GM23338 (cell line): Measurements from ENCODE around the gene WNK2. TPM values are rescaled to one million over a fixed set of nuclear protein-coding genes. Genes with fewer than 3 reads are reported as not detected.

Source experiments
- ATAC-seq: fragments of 200-7000 bp; cut with Tn5 transposase; 3 replicates; pipeline ENCODE4 v1.9.1; 2020
- DNase-seq: peaks from one replicate; pipeline ENCODE4 v3.0.0-alpha.2; 2015; ENCODE audit warnings: low spot score
- H2AFZ ChIP-seq: fragments of 200-600 bp; sonication (generic); 2 replicates; pipeline ENCODE4 v1.8.0; 2016; ENCODE audit warnings: antibody characterized with exemption, mild to moderate bottlenecking, moderate library complexity
- H3F3A ChIP-seq: fragments of 200-600 bp; sonication (generic); replicated peaks from 2 replicates; pipeline ENCODE4 v1.8.0; 2017; ENCODE audit warnings: antibody characterized with exemption, mixed run types, low read depth
- H3K27ac ChIP-seq: fragments of 200-600 bp; sonication (generic); 2 replicates; pipeline ENCODE4 v1.6.1; 2016; ENCODE audit warnings: low read depth
- H3K27me3 ChIP-seq: fragments of 200-600 bp; sonication (generic); 2 replicates; pipeline ENCODE4 v1.8.0; 2016; ENCODE audit warnings: mild to moderate bottlenecking, mixed run types, moderate library complexity; ENCODE audit not compliant: insufficient read depth
- H3K36me3 ChIP-seq: fragments of 200-600 bp; sonication (generic); 2 replicates; pipeline ENCODE4 v1.8.0; 2016; ENCODE audit warnings: mild to moderate bottlenecking; ENCODE audit not compliant: insufficient read depth
- H3K4me1 ChIP-seq: fragments of 200-600 bp; sonication (generic); 2 replicates; pipeline ENCODE4 v1.8.0; 2016; ENCODE audit warnings: mild to moderate bottlenecking, moderate library complexity; ENCODE audit not compliant: insufficient read depth
- H3K4me2 ChIP-seq: fragments of 200-600 bp; sonication (generic); 2 replicates; pipeline ENCODE4 v1.7.1; 2017; ENCODE audit warnings: mixed run types
- H3K4me3 ChIP-seq: fragments of 200-600 bp; sonication (generic); 2 replicates; pipeline ENCODE4 v1.6.1; 2016; ENCODE audit warnings: mixed run types
- H3K79me2 ChIP-seq: fragments of 200-600 bp; sonication (generic); replicated peaks from 2 replicates; pipeline ENCODE4 v1.8.0; 2017; ENCODE audit warnings: mild to moderate bottlenecking; ENCODE audit not compliant: insufficient read depth
- H3K9me2 ChIP-seq: fragments of 200-600 bp; sonication (generic); 2 replicates; pipeline ENCODE4 v1.8.0; 2017; ENCODE audit not compliant: insufficient read depth
- H4K20me1 ChIP-seq: fragments of 200-600 bp; sonication (generic); replicated peaks from 2 replicates; pipeline ENCODE4 v1.8.0; 2017; ENCODE audit warnings: mild to moderate bottlenecking; ENCODE audit not compliant: insufficient read depth
- H3K27ac Mint-ChIP-seq: 2 replicates; pipeline ENCODE4 v1.8.0; 2020; ENCODE audit warnings: inconsistent platforms, mild to moderate bottlenecking, moderate library complexity, mixed read lengths
- H3K27me3 Mint-ChIP-seq: 3 replicates; pipeline ENCODE4 v1.8.0; 2022; ENCODE audit warnings: low read depth, mild to moderate bottlenecking, moderate library complexity, mixed read lengths, inconsistent platforms; ENCODE audit not compliant: insufficient read depth, poor library complexity
- H3K36me3 Mint-ChIP-seq: 3 replicates; pipeline ENCODE4 v1.8.0; 2021; ENCODE audit warnings: low read depth, mild to moderate bottlenecking, inconsistent platforms, moderate library complexity, mixed read lengths
- H3K4me1 Mint-ChIP-seq: 3 replicates; pipeline ENCODE4 v1.8.0; 2020; ENCODE audit warnings: mild to moderate bottlenecking, inconsistent platforms, mixed read lengths
- H3K4me3 Mint-ChIP-seq: 3 replicates; pipeline ENCODE4 v1.8.0; 2021; ENCODE audit warnings: moderate library complexity, mild to moderate bottlenecking, inconsistent platforms, mixed read lengths
- H3K9me3 Mint-ChIP-seq: 3 replicates; pipeline ENCODE4 v1.8.0; 2020; ENCODE audit warnings: moderate library complexity, mild to moderate bottlenecking, inconsistent platforms, mixed read lengths
- CREB1 ChIP-seq: fragments of 250-450 bp; sonication (Bioruptor Pico); IDR thresholded peaks from 2 replicates; pipeline ENCODE4 v1.5.0; 2020; ENCODE audit warnings: low read depth, mild to moderate bottlenecking, moderate library complexity
- CTCF ChIP-seq, 2 experiments: fragments of 200-600 bp in 1 of 2; sonication (generic) in 1 of 2; conservative IDR thresholded peaks; 2 replicates each; pipeline versions ENCODE4 v1.5.1 to v1.6.1; 2016 to 2017; ENCODE audit warnings: antibody characterized with exemption in 2 of 2, low read depth in 2 of 2, mild to moderate bottlenecking in 2 of 2, moderate library complexity in 1 of 2
- ETS1 ChIP-seq: IDR thresholded peaks from 2 replicates; pipeline ENCODE4 v1.6.1; 2016; ENCODE audit warnings: antibody characterized with exemption
- EZH2 ChIP-seq: fragments of 200-600 bp; sonication (generic); IDR thresholded peaks from one replicate; pipeline ENCODE4 v1.8.0; 2017; ENCODE audit warnings: antibody characterized with exemption, mild to moderate bottlenecking, low read depth; ENCODE audit not compliant: unreplicated experiment
- EZH2phosphoT487 ChIP-seq: fragments of 200-600 bp; sonication (generic); IDR thresholded peaks from one replicate; pipeline ENCODE4 v1.8.1; 2018; ENCODE audit warnings: antibody characterized with exemption; ENCODE audit not compliant: unreplicated experiment
- NANOG ChIP-seq: IDR thresholded peaks from 2 replicates; pipeline ENCODE4 v1.6.1; 2016; ENCODE audit warnings: antibody characterized with exemption, borderline replicate concordance
- POLR2AphosphoS5 ChIP-seq: IDR thresholded peaks from 2 replicates; pipeline ENCODE4 v1.6.1; 2016; ENCODE audit warnings: antibody characterized with exemption, low read depth
- REST ChIP-seq: IDR thresholded peaks from one replicate; pipeline ENCODE4 v1.6.1; 2018; ENCODE audit warnings: antibody characterized with exemption; ENCODE audit not compliant: unreplicated experiment
- STAT1 ChIP-seq: IDR thresholded peaks from one replicate; pipeline ENCODE4 v1.6.1; 2016; ENCODE audit warnings: antibody characterized with exemption; ENCODE audit not compliant: unreplicated experiment
- ZNF331 ChIP-seq: fragments of 250-450 bp; sonication (Bioruptor Pico); IDR thresholded peaks from 2 replicates; pipeline ENCODE4 v1.5.0; 2020; ENCODE audit warnings: low read depth, mild to moderate bottlenecking, moderate library complexity
- long read RNA-seq: library from polyadenylated mRNA; unstranded; transcript quantifications from one replicate; pipeline ENCODE4 v2.0.0, GENCODE V29; 2020; ENCODE audit not compliant: unreplicated experiment
- polyA plus RNA-seq: library from polyadenylated mRNA; unstranded; fragments of >200 nt; fragmentation: Nextera tagmentation; extraction: Ambion mirVana; gene quantifications from 2 replicates; pipeline ENCODE4 v1.2.1, GENCODE V29; 2016
- total RNA-seq: library from RNA; depleted of rRNA; stranded (reverse); fragments of >200 nt; shearing (Covaris generic); gene quantifications from 2 replicates; pipeline ENCODE4 v1.2.3, GENCODE V29; 2014; rRNA removed

The WNK2 gene
- 93.4 and 102 TPM in 2 replicates for total RNA-seq
- 56.4 and 61.7 TPM in 2 replicates for polyA plus RNA-seq
- long read RNA-seq, partial matches to known transcripts, result 4 of 9 reads
- long read RNA-seq, other reads (novel, unspliced or antisense), result 4 of 9 reads

- peaks cover 29% of the 10 kb centered on the region for H3K27me3 ChIP-seq
- DNase-seq (peak; percentile 64), ATAC-seq (peak; percentile 57)
- peak within 1 kb of the TSS; percentile 97 for H2AFZ ChIP-seq
- peaks cover 29% of the 10 kb centered on the region for H3K79me2 ChIP-seq
- H4K20me1 ChIP-seq, result peaks cover 12% of the 10 kb centered on the region
- peak within 1 kb of the TSS; percentile 74 for H3K4me3 ChIP-seq
- H3K9me2 ChIP-seq, result no peaks in the 10 kb centered on the region
- H3K4me1 Mint-ChIP-seq, result peaks cover 31% of the 10 kb centered on the region
- peaks cover 23% of the 10 kb centered on the region for H3K27me3 Mint-ChIP-seq
- no peak within 1 kb of the TSS for H3K27ac Mint-ChIP-seq
- TF ChIP-seq CREB1 (CRISPR knock-in tag) (no peak), POLR2AphosphoS5 (peak; percentile 46; the same call in 1 of the 2 replicates)
- no peaks in the 10 kb centered on the region; the same call in 2 of the 3 replicates for H3K9me3 Mint-ChIP-seq
- H3K4me3 Mint-ChIP-seq, result peak within 1 kb of the TSS; percentile 74
- no peaks in the 10 kb centered on the region for H3K36me3 ChIP-seq
- peak within 1 kb of the TSS; percentile 90 for H3K4me2 ChIP-seq
- no peaks in the 10 kb centered on the region for H3F3A ChIP-seq
- H3K27ac ChIP-seq, result no peak within 1 kb of the TSS
- peaks cover 8% of the 10 kb centered on the region; the same call in 1 of the 2 replicates for H3K4me1 ChIP-seq
- H3K36me3 Mint-ChIP-seq, result no peaks in the 10 kb centered on the region; the same call in 2 of the 3 replicates
These were observed at the start of gene WNK2 for GRCh38 chr9:93183663-93184431. TSS of gene WNK2 (plus strand) at chr9:93184139. CDS start at chr9:93184930, 791 bp downstream.

- peaks cover 28% of the 10 kb centered on the region for H3K4me1 Mint-ChIP-seq
- Histone ChIP-seq H3K27ac (no peak overlapping the region), H4K20me1 (0 out of 2 replicates have a peak, but pooled peaks cover 8% of the 10 kb centered on the region), H2AFZ (peak overlapping the region; percentile 98), H3K36me3 (no peaks in the 10 kb centered on the region), H3K79me2 (0 out of 2 replicates have a peak, but pooled peaks cover 6% of the 10 kb centered on the region), H3K27me3 (peaks cover 9% of the 10 kb centered on the region), H3F3A (no peaks in the 10 kb centered on the region), H3K4me3 (peak overlapping the region; percentile 87), H3K9me2 (no peaks in the 10 kb centered on the region), H3K4me2 (peak overlapping the region; percentile 93), H3K4me1 (peaks cover 12% of the 10 kb centered on the region)
- DNase-seq (no peak), ATAC-seq (peak; percentile 4; the same call in 2 of the 3 replicates)
- peaks cover 21% of the 10 kb centered on the region for H3K27me3 Mint-ChIP-seq
- peak overlapping the region; percentile 74 for H3K4me3 Mint-ChIP-seq
- no peaks in the 10 kb centered on the region; the same call in 2 of the 3 replicates for H3K36me3 Mint-ChIP-seq
- no peaks in the 10 kb centered on the region for H3K9me3 Mint-ChIP-seq
- H3K27ac Mint-ChIP-seq, result no peak overlapping the region
- TF ChIP-seq EZH2phosphoT487 (no peak), CTCF (conservative IDR thresholded peaks at IDR 0.05; ENCODE audit: low read depth in 2 of 2) (no peak), ETS1 (no peak), STAT1 (no peak), ZNF331 (CRISPR knock-in tag) (no peak), NANOG (no peak), EZH2 (no peak), REST (no peak)
These were observed 49.0 kb upstream of the WNK2 start for GRCh38 chr9:93134740-93135444.
